Hematopoietic multipotent progenitor cell treated with erythropoietin and hydrocortisone succinate and interleukin-3 and kit ligand, for 15 days (in vitro differentiated cells): ENCODE measurements around the gene AOPEP.
"Not testable (repeated sequence)": the region's sequence is repeated elsewhere in the genome, so short reads cannot be mapped to it uniquely, and the experiment has no call there.

Experiments used
- DNase-seq: peaks from one replicate; pipeline ENCODE4 v3.0.0-alpha.2; 2015; ENCODE audit warnings: low spot score

Gene AOPEP

DNA sequence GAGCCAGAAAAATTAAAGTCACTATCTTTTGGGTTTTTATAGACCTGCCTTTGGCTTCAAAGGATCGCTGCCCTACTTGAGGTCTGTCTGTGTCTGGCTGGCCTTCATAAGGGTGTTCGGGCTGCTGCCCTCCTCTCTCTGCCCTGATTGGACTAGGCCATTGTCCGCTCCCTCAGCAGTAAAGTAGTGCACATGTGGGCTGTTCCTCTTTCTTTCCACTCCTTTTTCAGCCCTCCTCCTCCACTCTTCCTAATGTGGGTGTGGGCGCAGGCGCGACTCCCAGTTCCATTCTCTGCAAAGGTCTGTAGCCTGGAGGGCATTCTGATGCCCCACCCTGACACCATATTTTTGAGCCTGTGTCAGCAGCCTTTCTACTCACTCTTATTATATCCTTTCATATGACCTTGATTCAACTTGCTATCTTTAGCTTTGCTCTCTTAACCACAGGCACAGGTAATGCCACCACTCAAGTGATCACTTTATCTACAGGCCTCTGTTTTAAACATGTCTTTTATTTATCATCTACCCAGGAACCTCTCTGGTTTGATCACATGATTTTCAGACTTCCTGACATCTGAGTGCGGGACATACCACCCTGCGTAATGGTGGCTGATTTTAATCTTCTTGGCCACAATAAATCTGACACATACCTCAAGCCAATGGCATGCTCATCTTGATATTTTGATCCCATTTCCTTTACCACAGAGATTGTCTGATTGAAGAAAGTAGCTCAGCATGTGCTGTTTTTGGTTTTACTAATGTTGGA is 144.5 kb downstream of the AOPEP start:
- DNase-seq, result no peak

DNA sequence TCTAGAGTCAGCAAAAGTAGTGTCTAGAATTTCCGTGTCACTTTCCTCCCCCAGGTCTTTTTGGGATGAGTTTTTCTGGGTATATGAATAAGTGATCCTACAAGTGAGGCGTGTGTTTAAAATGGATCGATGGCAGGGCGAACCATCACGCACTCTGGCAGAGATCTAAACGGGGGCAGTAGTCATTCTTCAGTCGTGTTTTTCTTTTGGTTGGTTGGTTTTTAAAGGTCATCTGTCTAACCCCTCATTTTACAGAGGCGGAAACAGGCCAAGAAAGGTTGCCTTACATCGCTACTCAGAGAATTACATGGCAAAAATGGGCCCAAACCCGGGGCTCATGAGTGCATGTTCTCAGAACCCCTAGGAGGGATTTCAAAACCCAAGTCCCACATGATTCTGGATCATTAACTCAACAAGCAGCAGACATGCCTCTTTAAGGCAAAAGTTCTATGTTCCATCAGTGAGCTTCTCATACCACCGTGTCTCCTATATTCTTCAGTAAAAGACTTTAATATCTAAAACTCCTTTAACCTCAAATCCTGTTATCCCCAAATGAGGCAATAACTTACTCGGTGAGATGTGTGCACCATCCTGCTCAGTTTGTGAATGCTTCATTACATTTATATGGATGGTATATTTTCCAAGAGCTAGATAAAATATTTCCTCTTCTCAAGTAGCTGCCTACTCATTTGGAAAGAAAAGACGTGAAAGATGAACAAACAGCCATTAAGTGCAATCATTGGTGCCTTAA is 145.8 kb downstream of the AOPEP start:
- DNase-seq, result no peak

DNA sequence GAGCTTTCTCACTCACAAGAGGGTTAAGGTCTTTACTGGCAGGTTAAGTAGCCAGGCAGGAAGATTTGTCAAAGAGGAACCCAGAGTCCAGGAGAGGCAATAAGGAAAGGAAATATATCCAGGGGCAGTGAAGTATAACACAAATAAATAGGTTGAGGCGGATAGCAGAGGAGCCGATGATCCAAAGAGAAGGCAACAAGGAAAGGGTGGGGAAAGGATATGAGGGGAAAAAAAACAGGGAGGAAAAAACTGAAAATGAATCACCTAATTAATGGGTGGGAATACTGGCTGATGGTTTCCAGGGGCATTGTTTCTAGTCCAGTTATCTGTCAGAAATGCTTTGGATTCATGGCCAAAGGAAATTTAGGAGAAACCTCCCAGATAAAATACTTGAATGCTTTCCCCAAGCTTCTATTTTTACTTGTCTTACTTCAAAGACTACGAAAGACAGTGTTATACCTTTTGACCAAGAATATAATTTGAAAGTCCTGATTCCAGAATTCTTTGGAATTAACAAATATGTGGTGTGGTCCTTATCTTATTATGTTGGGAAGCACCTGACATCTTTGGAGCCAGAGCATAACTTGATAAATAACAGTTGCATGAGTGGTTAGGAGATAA is 146.5 kb downstream of the AOPEP start:
- DNase-seq, result no peak

DNA sequence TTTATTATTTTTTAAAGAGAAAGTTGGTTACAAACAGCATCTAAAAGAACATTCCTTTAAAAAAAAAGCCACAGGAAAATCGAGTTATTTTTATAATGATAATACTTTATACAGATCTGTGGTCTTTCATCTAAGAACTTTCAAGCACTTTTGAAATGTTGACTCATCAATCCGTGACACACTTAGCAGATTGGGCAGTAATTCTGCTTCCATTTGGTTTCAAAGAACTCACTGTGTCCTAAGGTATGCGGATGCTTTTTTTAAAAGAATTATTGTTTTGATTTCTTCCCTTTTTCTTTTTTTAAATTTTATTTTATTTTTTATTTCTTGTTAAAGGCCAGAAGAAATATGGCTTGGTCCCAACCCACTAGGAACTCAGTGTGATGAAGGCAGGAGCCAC is 147.8 kb downstream of the AOPEP start:
- no peak for DNase-seq

DNA sequence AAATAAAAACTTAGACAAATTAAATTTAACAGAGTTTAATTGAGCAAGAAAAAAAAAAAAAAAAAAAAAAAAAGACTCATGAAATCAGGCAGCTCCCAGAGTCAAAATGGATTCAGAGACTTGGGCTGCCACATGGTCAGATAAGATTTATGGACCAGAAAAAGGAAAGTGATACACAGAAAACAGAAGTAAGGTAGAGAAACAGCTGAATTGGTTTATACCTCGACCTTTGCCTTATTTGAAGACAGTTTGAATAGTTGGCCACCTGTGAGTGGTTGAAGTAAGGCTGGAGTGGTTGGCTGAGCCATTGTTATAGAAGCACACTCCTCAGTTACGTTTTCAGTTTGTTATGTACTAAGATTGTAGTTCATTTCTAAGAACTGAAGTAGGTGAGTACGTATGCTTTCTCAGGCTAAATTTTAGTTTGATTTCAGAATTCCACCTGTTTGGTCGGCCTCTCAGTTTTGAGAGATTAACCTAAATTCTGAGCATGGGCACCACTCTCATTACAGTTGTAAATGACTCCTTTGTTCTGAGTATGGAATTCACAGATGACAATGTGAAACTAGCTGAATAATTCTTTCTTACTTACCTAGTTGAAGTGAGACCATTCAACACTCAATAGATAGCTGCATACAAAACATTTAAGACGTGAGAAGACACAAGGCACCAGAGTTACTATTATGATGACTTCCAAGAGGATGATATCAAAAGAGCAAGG is 149.0 kb downstream of the AOPEP start:
- DNase-seq, result no peak

DNA sequence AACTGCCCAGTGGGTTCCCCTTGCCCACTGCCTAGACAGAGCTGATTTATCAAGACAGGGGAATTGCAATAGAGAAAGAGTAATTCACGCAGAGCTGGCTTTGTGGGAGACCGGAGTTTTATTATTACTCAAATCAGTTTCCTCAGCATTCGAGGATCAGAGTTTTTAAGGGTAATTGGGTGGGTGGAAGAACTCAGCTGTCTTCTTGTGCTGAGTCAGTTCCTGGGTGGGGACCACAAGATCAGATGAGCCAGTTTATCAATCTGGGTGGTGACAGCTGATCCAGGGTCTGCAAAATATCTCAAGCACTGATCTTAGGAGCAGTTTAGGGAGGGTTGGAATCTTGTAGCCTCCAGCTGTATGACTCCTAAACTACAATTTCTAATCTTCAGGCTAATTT is 152.3 kb downstream of the AOPEP start:
- DNase-seq, result not testable (repeated sequence)

DNA sequence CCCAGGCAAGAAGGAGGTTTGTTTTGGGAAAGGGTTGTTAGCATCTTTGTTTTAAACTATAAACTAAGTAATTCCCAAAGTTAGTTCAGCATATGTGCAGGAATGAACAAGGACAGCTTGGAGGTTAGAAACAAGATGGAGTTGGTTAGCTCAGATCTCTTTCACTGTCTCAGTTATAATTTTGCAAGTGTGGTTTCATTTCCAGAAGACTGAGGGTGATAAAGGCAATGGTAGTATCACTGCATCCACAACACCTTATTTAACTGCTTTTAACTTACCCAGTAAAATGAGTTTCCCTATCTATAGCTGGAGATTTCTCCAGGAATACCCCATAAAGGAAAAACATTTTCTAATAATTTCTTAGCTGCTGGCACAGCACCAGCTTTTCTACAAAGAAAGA is 152.7 kb downstream of the AOPEP start:
- no peak for DNase-seq

DNA sequence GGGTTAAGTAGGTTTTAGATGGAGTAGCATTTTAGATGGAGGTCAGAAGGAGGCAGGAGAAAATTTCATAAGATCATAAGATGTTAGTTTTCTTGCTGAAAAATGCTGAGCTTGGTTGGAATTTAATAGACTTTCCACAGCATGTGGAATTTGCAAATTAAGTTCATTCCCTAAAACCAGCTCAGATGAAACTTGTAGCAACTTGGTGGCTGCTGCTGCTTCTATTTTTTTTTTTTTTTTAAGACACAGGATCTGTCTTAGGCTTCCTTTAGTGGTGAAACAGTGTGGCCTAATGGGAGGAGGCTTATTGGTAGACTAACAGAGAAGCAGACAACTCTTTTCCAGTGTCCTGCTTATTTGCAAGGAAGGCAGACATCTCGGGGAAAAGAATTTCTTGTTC is 154.5 kb downstream of the AOPEP start:
- no peak for DNase-seq

DNA sequence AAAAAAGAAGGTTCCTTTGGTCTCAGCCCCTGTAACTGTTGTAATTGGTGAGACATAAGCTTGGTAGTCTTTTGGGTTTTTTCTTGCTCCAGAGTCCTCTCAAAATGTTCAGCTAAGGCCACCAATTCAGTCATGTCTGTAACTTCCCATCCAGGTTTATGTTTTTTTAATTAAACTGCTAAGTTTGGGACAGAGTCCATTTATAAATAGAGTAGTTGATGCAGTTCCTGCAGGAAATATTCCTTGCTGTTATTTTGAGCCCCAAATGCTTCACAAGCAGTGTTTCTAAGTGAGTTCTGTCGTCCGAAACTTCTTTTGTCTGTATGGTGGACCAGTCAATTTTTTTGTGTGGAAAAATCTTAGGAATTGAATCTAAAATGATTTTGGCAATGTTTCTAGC is 155.0 kb downstream of the AOPEP start:
- DNase-seq, result no peak

DNA sequence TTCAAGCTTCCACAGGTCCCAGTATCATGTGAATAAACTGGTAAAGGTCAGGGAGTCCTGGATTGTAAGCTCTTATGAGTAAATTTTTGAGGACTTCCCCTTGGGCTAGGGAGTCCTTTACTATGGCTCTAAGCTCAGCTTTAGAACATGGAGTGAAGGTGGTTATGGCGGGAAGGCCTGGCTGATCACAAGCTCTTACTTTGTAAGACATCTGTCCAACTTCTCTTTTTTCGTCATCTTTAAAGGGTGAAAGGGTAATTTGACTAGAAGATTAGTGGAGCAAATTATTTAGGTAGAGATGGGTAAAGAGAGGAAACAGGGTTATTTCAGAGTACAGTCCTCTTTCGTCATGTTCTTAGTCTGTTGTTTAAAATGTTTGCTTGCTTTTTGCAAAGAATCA is 155.4 kb downstream of the AOPEP start:
- DNase-seq, result no peak

DNA sequence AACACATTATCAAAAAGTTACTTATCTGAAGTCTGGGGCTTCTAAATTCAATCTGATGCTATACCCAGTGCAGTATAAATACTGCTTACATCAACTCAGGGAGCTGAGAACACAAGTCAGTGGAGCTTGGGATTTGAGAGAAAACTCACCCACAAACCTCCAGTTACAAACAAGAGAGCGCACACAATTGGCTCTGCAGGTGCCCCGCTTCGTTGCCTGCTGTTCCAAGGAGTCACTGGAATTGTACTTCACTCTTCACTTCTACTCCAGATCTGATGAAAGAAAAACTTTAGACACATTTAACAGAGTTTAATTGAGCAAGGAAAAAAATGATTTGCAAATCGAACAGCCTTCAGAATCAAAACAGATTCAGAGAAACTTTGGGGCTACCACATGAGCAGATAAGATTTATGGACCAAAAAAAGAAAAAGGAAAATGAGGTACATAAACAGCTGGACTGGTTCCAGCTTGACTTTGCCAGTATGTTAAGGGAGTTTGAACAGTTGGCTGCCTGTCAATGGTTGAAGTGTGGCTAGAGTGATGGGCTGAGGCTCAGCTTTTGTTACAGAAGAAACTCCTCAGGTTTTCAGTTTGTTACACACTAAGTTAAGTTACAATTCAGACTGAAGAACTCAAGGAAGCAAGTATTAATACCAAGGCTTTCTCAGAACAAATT is 156.6 kb downstream of the AOPEP start:
- no peak for DNase-seq

DNA sequence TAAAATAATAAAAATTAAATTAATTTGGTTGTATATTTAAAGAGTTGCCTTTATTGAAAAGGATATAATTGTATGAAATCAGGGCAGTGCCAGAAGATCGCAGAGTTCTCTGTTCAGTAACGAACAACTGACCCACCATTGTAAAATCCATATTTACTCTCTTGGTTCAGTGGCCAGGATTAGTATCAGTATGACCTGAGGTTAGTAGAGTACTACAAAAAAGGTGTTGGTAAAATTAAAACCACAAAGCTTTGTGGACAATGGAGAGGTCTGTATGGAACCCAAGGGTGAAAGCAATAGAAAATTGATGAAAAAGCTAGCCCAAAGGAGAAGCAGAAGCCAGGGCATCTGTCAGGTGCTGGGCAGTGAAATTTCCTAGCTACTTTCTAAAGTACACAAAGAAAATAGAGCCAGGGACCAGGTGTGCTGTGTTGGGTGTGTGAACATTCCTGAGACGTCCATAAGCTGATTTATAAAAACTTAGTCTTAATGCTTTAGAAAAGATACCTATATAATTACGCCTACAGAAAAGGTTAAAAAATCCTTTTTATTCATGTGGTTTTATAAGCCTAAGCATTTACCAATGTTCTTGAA is 159.5 kb downstream of the AOPEP start:
- no peak for DNase-seq

DNA sequence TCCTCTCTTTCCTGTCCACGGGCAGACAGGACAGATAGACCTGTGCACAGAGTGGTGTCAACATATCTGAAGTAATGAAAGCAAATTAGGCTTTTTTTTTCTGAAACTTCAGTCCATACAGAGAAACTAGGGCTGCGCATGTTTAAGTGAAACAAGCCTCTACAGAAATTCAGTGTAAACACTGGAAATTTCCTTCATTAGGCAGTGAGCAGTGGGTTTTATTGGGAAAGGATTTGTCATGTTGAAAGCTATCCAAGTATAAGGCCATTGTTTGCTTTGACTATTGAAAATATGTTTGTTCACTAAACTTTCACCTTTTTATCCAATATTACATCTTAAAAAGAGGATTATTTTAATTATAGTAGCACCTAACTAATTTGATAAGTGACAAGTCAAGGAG is 161.2 kb downstream of the AOPEP start:
- no peak for DNase-seq

DNA sequence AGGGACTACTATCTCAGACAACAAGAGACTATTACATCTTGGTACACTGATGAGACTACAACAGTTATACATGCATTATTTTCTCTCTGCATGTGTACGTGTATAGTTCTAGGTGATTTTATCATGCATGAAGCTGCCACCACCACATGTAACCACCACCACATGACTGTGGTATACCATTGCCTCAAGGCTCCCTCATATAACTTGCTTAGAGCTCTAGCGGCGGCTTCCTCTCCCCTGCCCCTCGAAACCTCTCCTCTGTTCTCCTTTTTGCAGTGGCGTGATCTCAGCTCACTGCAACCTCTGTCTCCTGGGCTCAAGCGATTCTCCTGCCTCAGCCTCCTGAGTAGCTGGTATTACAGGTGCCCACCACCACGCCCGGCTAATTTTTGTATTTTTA is 162.3 kb downstream of the AOPEP start:
- DNase-seq, result no peak

DNA sequence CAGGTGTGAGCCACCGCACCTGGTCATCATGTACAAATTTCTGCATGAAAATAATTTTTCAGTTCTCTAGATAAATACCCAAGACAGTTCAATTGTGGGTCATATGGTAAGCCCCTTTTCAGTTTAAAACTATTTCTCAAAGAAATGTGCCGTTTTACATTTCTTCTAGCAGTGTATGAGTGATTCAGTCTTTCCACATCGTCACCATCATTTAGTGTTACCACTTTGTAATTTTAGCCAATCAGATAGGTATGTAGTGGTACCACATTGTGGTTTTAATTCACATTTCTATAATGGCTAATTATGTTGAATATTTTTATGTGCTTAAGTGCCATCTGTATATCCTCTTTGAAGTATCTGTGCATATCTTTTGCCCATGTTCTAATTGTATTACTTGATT is 163.1 kb downstream of the AOPEP start:
- no peak for DNase-seq

DNA sequence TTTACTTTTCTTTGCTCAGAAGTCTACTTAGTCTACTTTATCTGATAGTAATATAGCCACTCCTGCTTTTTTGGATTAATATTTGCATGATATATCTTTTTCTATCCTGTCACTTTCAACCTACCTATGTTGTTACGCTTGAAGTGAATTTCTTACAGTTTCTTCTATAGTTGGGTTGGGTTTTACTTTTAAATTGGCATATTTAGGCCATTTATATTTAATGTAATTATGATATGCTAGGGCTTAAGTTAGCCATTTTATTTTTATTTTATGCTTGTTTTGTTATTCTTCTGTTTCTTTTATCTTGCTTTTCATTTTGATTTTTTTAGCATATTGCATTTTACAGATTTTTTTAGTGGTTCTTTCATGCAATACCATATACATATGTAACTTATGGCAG is 164.7 kb downstream of the AOPEP start:
- DNase-seq, result no peak

DNA sequence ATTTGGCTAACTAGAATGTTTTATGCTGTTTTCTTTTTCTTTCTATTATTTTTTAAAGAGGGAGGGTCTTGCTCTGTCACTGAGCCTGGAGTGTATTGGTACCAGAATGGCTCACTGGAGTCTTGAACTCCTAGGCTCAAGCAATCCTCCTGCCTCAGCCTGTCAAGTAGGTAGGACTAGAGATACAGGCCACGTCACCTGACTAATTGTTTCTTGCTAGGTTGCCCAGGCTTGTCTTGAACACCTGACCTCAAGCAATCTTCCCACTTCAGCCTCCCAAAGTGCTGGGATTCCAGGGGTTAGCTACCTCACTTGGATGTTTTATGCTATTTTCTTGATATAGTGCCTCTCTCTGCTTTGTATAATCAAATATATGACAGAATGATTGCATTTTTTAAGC is 166.2 kb downstream of the AOPEP start:
- no peak for DNase-seq

DNA sequence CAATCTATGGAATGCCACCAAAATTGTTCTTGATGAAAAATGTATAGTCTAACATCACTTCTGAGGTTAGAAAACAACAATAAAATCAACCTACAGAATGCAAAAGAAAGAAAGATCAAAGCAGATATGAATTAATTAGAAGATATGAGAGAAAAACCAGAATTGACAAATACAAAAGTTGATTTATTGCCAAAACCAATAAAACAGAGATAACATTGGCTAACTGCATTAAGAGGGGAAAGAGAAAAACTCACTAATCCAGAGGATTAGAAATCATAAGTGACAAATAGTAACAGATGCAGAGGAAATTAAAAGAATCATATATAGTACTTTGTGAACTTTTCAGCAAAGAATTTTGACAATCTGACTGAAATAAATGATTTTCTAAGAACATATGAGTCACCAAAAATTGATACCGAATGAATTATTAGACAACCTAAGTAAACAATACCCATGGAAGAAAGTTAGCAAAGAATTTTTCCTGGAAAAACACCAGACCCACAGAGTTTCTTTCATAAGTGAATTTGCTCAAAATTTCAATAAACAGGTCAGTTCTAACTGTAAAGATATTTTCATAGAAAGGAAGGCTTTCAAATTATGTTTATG is 167.7 kb downstream of the AOPEP start:
- no peak for DNase-seq

DNA sequence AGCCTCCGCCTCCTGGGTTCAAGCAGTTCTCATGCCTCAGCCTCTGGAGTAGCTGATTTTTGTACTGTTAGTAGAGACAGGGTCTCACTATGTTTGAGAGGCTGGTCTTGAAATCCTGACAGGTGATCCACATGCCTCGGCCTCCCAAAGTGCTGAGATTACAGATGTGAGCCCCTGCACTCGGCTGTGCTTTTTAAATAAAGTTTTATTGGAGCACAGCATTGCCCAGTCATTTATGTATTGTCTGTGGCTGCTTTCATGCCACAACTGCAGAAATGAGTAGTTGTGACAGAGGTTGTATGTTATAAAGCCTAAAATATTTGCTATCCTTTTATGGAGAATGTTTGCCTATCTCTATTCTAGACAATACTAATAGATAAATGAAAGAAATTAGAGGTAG is 169.2 kb downstream of the AOPEP start:
- no peak for DNase-seq

DNA sequence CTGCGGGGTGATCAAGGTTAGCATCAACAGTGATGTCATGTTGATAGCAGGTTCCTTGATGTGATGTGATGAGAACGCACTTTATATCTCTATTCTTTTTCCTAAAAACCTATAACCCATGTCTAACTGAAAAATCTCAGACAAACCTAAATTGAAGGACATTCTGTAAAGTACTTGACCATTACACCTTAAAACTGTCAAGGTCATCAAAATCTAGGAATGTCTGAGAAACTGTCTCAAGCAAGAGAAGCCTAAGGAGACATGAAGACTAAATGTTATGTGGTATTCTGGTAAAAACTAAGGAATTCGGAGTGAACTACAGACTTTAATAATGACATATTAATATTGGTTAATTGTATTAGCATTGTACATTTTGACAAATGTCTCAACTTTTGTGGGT is 170.0 kb downstream of the AOPEP start:
- DNase-seq, result no peak
